ENCODE data around the gene PLSCR2.
"Not testable (repeated sequence)": the region's sequence is repeated elsewhere in the genome, so short reads cannot be mapped to it uniquely, and the experiment has no call there.

The PLSCR2 gene

DNA sequence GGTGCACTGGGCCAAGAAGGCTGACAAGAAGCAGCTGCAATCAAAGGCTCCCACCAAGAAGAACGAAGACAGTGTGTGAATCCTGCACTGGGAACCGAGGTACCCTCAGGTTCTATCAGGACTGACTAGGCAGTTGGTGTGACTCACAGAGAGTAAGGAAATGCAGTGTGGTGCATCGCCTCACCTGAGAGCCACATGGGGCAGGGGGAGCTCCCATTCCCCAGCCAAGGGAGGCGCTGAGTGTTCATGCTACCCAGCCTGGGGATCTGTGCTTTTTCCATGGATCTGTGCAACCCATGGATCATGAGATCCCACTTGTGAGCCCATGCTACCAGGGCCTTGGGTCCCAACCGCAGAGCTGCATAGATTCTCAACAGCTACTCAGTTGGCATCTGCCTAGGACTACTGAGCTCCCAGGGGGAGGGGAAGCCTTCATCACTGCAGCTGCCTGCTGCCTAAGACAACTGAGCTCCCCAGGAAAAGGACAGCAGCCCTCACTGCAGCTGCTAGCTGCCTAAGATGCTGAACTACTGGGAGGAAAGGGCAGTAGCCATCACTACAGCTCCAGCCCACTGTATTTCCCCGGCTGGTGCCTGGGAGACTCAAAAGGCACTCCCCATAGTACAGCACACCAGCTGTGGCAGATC, 6.9 kb upstream of the PLSCR2 start:
- Histone ChIP-seq H3K36me3 (ENCODE audit: control insufficient read depth in 1 of 2, insufficient read depth in 2 of 2, low read length in 2 of 2) (no peaks in the 10 kb centered on the region), H2BK120ac (ENCODE audit: insufficient read depth, low read length, poor library complexity) (no peak overlapping the region), H3K4ac (ENCODE audit: low read depth, low read length) (no peak overlapping the region), H3K9me3 (ENCODE audit: insufficient read depth, low read depth, low read length) (no peaks in the 10 kb centered on the region), H4K8ac (ENCODE audit: low read depth, low read length) (no peak overlapping the region), H2AFZ (ENCODE audit: insufficient read depth, low read length, poor library complexity) (no peak overlapping the region), H3K4me2 (ENCODE audit: low read length) (no peak overlapping the region), H2BK5ac (ENCODE audit: low read depth, low read length, poor library complexity) (no peak overlapping the region), H3K27me3 (ENCODE audit: insufficient read depth, low read length) (no peaks in the 10 kb centered on the region), H3K27ac (ENCODE audit: low read depth, low read length) (no peak overlapping the region), H3K79me1 (ENCODE audit: low read length) (no peaks in the 10 kb centered on the region), H2AK5ac (ENCODE audit: low read length) (no peak overlapping the region), H3K4me1 (ENCODE audit: control insufficient read depth in 1 of 2, insufficient read depth in 2 of 2, low read length in 2 of 2) (no peaks in the 10 kb centered on the region), H4K91ac (ENCODE audit: low read depth, low read length) (no peak overlapping the region), H4K12ac (ENCODE audit: low read depth, low read length) (no peak overlapping the region), H3K4me3 (ENCODE audit: low read depth, low read length) (no peak overlapping the region), H3K14ac (ENCODE audit: low read length) (no peak overlapping the region), H2BK12ac (ENCODE audit: low read length) (no peak overlapping the region), H3K18ac (ENCODE audit: low read length) (no peak overlapping the region), H3K23ac (ENCODE audit: low read length) (no peak overlapping the region), H3K79me2 (ENCODE audit: control insufficient read depth, insufficient read depth, low read length, poor library complexity) (no peaks in the 10 kb centered on the region), H3K9ac (ENCODE audit: low read length) (no peak overlapping the region)
- DNase-seq: no peak
- no CpG with 5 or more reads among the region's 6 CpGs for WGBS (ENCODE audit: extremely low coverage, insufficient coverage, insufficient read length)

DNA sequence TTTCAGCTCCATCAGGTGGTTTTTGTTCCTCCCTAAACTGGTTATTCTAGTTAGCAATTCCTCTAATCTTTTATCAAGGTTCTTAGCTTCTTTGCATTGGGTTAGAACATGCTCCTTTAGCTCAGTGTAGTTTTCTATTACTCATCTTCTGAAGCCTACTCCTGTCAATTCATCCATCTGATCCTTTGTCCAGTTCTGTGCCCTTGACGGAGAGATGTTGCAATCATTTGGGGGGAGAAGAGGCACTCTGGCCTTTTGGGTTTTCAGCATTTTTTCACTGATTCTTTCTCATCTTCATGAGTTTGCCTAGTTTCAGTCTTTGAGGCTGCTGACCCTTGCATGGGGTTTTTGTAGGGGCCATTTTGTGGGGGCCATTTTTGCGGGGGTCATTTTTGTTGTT, 5.6 kb upstream of the PLSCR2 start:
- H3K4me2 ChIP-seq (ENCODE audit: low read length); H3K27me3 ChIP-seq (ENCODE audit: insufficient read depth, low read length); H3K4me1 ChIP-seq (ENCODE audit: control insufficient read depth in 1 of 2, insufficient read depth in 2 of 2, low read length in 2 of 2); H2BK120ac ChIP-seq (ENCODE audit: insufficient read depth, low read length, poor library complexity); H3K79me2 ChIP-seq (ENCODE audit: control insufficient read depth, insufficient read depth, low read length, poor library complexity); H3K9me3 ChIP-seq (ENCODE audit: insufficient read depth, low read depth, low read length); H2AK5ac ChIP-seq (ENCODE audit: low read length); H2BK12ac ChIP-seq (ENCODE audit: low read length); H2AFZ ChIP-seq (ENCODE audit: insufficient read depth, low read length, poor library complexity); H3K4ac ChIP-seq (ENCODE audit: low read depth, low read length); DNase-seq; H3K14ac ChIP-seq (ENCODE audit: low read length); H3K18ac ChIP-seq (ENCODE audit: low read length); H3K27ac ChIP-seq (ENCODE audit: low read depth, low read length); H4K8ac ChIP-seq (ENCODE audit: low read depth, low read length); H3K9ac ChIP-seq (ENCODE audit: low read length); H4K12ac ChIP-seq (ENCODE audit: low read depth, low read length); H3K23ac ChIP-seq (ENCODE audit: low read length); H3K4me3 ChIP-seq (ENCODE audit: low read depth, low read length); H4K91ac ChIP-seq (ENCODE audit: low read depth, low read length); H3K36me3 ChIP-seq (ENCODE audit: control insufficient read depth in 1 of 2, insufficient read depth in 2 of 2, low read length in 2 of 2); H2BK5ac ChIP-seq (ENCODE audit: low read depth, low read length, poor library complexity); H3K79me1 ChIP-seq (ENCODE audit: low read length): not testable (repeated sequence)
- WGBS (ENCODE audit: extremely low coverage, insufficient coverage, insufficient read length): no CpG with 5 or more reads among the region's 2 CpGs

DNA sequence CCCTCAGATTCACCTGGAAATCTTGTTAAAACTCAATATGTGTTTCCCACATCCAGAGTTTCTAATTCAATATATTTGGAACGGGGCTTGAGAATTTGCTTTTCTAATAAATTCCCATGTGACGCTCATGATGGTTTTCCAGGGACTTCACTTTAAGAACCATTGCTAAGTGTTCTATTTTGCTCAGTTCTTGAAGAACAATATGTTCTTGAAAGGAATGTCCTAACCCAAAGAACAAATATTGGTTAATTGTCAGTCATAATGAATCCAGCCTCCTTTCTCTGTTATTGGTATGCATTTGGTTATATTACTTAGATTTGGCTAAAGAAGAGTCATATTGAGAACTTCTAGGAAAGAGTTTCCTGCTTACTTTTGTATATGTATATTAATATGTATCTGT, 4.4 kb upstream of the PLSCR2 start:
- WGBS (ENCODE audit: extremely low coverage, insufficient coverage, insufficient read length): no CpG with 5 or more reads among the region's 2 CpGs
- Histone ChIP-seq H2BK5ac (ENCODE audit: low read depth, low read length, poor library complexity) (no peak overlapping the region), H3K4ac (ENCODE audit: low read depth, low read length) (no peak overlapping the region), H2AK5ac (ENCODE audit: low read length) (no peak overlapping the region), H3K4me3 (ENCODE audit: low read depth, low read length) (no peak overlapping the region), H2BK120ac (ENCODE audit: insufficient read depth, low read length, poor library complexity) (no peak overlapping the region), H3K4me2 (ENCODE audit: low read length) (no peak overlapping the region), H2BK12ac (ENCODE audit: low read length) (no peak overlapping the region), H3K27ac (ENCODE audit: low read depth, low read length) (no peak overlapping the region), H3K36me3 (ENCODE audit: control insufficient read depth in 1 of 2, insufficient read depth in 2 of 2, low read length in 2 of 2) (no peaks in the 10 kb centered on the region), H3K14ac (ENCODE audit: low read length) (no peak overlapping the region), H4K91ac (ENCODE audit: low read depth, low read length) (no peak overlapping the region), H3K79me1 (ENCODE audit: low read length) (no peaks in the 10 kb centered on the region), H2AFZ (ENCODE audit: insufficient read depth, low read length, poor library complexity) (no peak overlapping the region), H3K9me3 (ENCODE audit: insufficient read depth, low read depth, low read length) (no peaks in the 10 kb centered on the region), H3K27me3 (ENCODE audit: insufficient read depth, low read length) (no peaks in the 10 kb centered on the region), H3K18ac (ENCODE audit: low read length) (no peak overlapping the region), H3K79me2 (ENCODE audit: control insufficient read depth, insufficient read depth, low read length, poor library complexity) (no peaks in the 10 kb centered on the region), H4K12ac (ENCODE audit: low read depth, low read length) (no peak overlapping the region), H3K4me1 (ENCODE audit: control insufficient read depth in 1 of 2, insufficient read depth in 2 of 2, low read length in 2 of 2) (no peaks in the 10 kb centered on the region), H4K8ac (ENCODE audit: low read depth, low read length) (no peak overlapping the region), H3K23ac (ENCODE audit: low read length) (no peak overlapping the region), H3K9ac (ENCODE audit: low read length) (no peak overlapping the region)
- no peak for DNase-seq

DNA sequence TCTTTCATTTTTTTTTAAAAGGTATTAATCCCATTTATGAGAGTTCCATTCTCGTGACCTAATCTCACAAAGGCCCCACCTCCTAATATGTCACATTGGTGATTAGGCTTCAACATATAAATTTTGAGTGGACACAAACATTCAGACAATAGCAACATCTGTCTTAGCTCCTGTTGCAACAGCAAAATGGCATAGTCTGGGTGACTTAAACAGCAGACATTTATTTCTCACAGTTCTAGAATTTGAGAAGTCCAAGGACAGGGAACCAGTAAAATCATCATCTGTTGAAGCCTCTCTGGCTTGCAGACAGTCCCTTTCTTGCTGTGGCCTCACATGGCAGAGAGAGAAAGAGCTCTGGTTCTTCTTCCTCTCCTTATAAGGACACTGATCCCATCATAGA, 3.2 kb upstream of the PLSCR2 start:
- no peaks in the 10 kb centered on the region for H3K36me3 ChIP-seq (ENCODE audit: control insufficient read depth in 1 of 2, insufficient read depth in 2 of 2, low read length in 2 of 2)
- H3K27ac ChIP-seq (ENCODE audit: low read depth, low read length): no peak overlapping the region
- no peak overlapping the region for H2BK12ac ChIP-seq (ENCODE audit: low read length)
- H4K12ac ChIP-seq (ENCODE audit: low read depth, low read length): no peak overlapping the region
- no peak for DNase-seq
- H2AK5ac ChIP-seq (ENCODE audit: low read length): no peak overlapping the region
- H3K9ac ChIP-seq (ENCODE audit: low read length): no peak overlapping the region
- H3K79me1 ChIP-seq (ENCODE audit: low read length): no peaks in the 10 kb centered on the region
- no peak overlapping the region for H3K4ac ChIP-seq (ENCODE audit: low read depth, low read length)
- no peaks in the 10 kb centered on the region for H3K9me3 ChIP-seq (ENCODE audit: insufficient read depth, low read depth, low read length)
- no CpG with 5 or more reads among the region's 1 CpG for WGBS (ENCODE audit: extremely low coverage, insufficient coverage, insufficient read length)
- no peak overlapping the region for H3K18ac ChIP-seq (ENCODE audit: low read length)
- H3K27me3 ChIP-seq (ENCODE audit: insufficient read depth, low read length): no peaks in the 10 kb centered on the region
- no peak overlapping the region for H2BK120ac ChIP-seq (ENCODE audit: insufficient read depth, low read length, poor library complexity)
- H3K23ac ChIP-seq (ENCODE audit: low read length): no peak overlapping the region
- no peak overlapping the region for H4K8ac ChIP-seq (ENCODE audit: low read depth, low read length)
- no peak overlapping the region for H2BK5ac ChIP-seq (ENCODE audit: low read depth, low read length, poor library complexity)
- H3K14ac ChIP-seq (ENCODE audit: low read length): no peak overlapping the region
- no peak overlapping the region for H2AFZ ChIP-seq (ENCODE audit: insufficient read depth, low read length, poor library complexity)
- H4K91ac ChIP-seq (ENCODE audit: low read depth, low read length): no peak overlapping the region
- H3K79me2 ChIP-seq (ENCODE audit: control insufficient read depth, insufficient read depth, low read length, poor library complexity): no peaks in the 10 kb centered on the region
- H3K4me2 ChIP-seq (ENCODE audit: low read length): no peak overlapping the region
- H3K4me3 ChIP-seq (ENCODE audit: low read depth, low read length): no peak overlapping the region
- H3K4me1 ChIP-seq (ENCODE audit: control insufficient read depth in 1 of 2, insufficient read depth in 2 of 2, low read length in 2 of 2): no peaks in the 10 kb centered on the region

All from trophoblast cell (in vitro differentiated cells and primary cell).